Adrenal gland (tissue), 12 donors: Measurements from ENCODE around the gene ANKRD11. TPM values are rescaled to one million over a fixed set of nuclear protein-coding genes. Genes with fewer than 3 reads are reported as not detected.

Experiments used
- DNase-seq, 7 donors: peaks; one replicate each; pipeline ENCODE4 v3.0.0-alpha.2; 2019 to 2020
- H3K27ac ChIP-seq, 5 donors: fragments of 200-600 bp; sonication (generic) in 4 of 5; 1 replicate in 3 of 5; 2 replicates in 2 of 5; pipeline versions ENCODE4 v1.5.1 to v1.8.0; 2016 to 2020; ENCODE audit warnings: mild to moderate bottlenecking in 1 of 5
- H3K27me3 ChIP-seq: fragments of 200-600 bp; 2 replicates; pipeline ENCODE4 v1.8.0; 2021
- H3K36me3 ChIP-seq, 2 donors: fragments of 200-600 bp; replicated peaks in 1 of 2; 1 replicate in 1 of 2; 2 replicates in 1 of 2; pipeline versions ENCODE4 v1.5.1 to v1.8.0; 2018 to 2022
- H3K4me1 ChIP-seq, 2 donors: fragments of 200-600 bp; replicated peaks in 1 of 2; 1 replicate in 1 of 2; 2 replicates in 1 of 2; pipeline versions ENCODE4 v1.5.1 to v1.8.0; 2018 to 2021
- H3K4me3 ChIP-seq, 4 donors: fragments of 200-600 bp; sonication (generic) in 3 of 4; one replicate each; pipeline ENCODE4 v1.5.1; 2016 to 2018
- H3K9me3 ChIP-seq, 3 donors: fragments of 200-600 bp; sonication (generic) in 1 of 3; replicated peaks in 1 of 3; 1 replicate in 2 of 3; 2 replicates in 1 of 3; pipeline versions ENCODE4 v1.5.1 to v1.8.0; 2016 to 2021
- CTCF ChIP-seq, 6 experiments: fragments of 450-650 bp in 4 of 6; fragments of 200-600 bp in 2 of 6; sonication (generic) in 1 of 6; IDR thresholded peaks; 1 replicate in 5 of 6; 2 replicates in 1 of 6; pipeline versions ENCODE4 v1.5.1 to v1.8.0; 2016 to 2021; ENCODE audit warnings: antibody characterized with exemption in 6 of 6, mild to moderate bottlenecking in 2 of 6, moderate library complexity in 1 of 6
- POLR2A ChIP-seq, 2 donors: fragments of 450-650 bp; IDR thresholded peaks; one replicate each; pipeline ENCODE4 v1.6.1; 2017; ENCODE audit warnings: antibody characterized with exemption in 2 of 2, mild to moderate bottlenecking in 2 of 2, moderate library complexity in 1 of 2
- WGBS, 4 donors: extraction: QIAGEN DNeasy Blood & Tissue Kit in 2 of 4; methylation state at CpG; one replicate each; pipeline versions ENCODE4 v1.1.5 to v1.1.7; 2013 to 2017; 5-methylcytosine and 5-hydroxymethylcytosine counted together
- intact Hi-C, 2 donors: fragments of 100-400 bp; cut with DNase I; formaldehyde crosslinking; loops; one replicate each; pipeline versions ENCODE4 v1.14.1 to v1.15.0; 2022 to 2023
- polyA plus RNA-seq, 3 donors: library from polyadenylated mRNA; stranded (reverse); fragments of 200-250 nt in 2 of 3; fragments of 350-450 nt in 1 of 3; fragmentation: Illumina TruSeq in 1 of 3; extraction: RNeasy Lipid Tissue Mini Kit (QIAGEN cat#74804) in 1 of 3; gene quantifications; one replicate each; pipeline ENCODE4 v1.2.3, GENCODE V29; 2013 to 2014
- total RNA-seq, 9 donors: library from RNA; depleted of rRNA in 4 of 9; stranded (reverse); fragments of >200 nt in 4 of 9; fragments of 120-200 nt in 1 of 9; fragmentation: NEBNext Ultra II Directional in 1 of 9; extraction: Animal tissue kit (Norgen Biotek cat#: 25700) in 1 of 9; gene quantifications; one replicate each; pipeline versions ENCODE4 v1.1.0 to v1.2.4, GENCODE V29; 2013 to 2023
- donor health status: healthy with polysubstance abuse.
- donor health status: Bipolar disorder and iron deficiency.
- donor health status: DM: yes; HTN: yes; CAD: no.
- donor health status: DM: no; HTN: no; CAD: no.
- donor health status: DM: no; HTN: no; CAD: no.
- donor health status: DM: yes; HTN: yes; CAD: no.

ANKRD11 gene
- total and polyA plus RNA-seq, 12 donors, result 29.7 to 127 (median 80.1) TPM

- peak in 3 of 7 donors; percentile 33 to 69 (median 43) for DNase-seq
- 80 to 90% (median 86%) methylated on average over 26 to 32 of the region's 32 CpGs for WGBS, 4 donors
- H3K27me3 ChIP-seq, result no peaks in the 10 kb centered on the region
- H3K4me1 ChIP-seq, result no peaks in the 10 kb centered on the region
- H3K9me3 ChIP-seq, result no peaks in the 10 kb centered on the region
- TF ChIP-seq POLR2A (IDR thresholded peaks at IDR 0.05) (no peak), CTCF (IDR thresholded peaks at IDR 0.05) (no peak)
- intact Hi-C loops, result no loop called here
- H3K4me3 ChIP-seq, result no peak overlapping the region
- peaks cover 0 to 77% of the 10 kb centered on the region in 2 donors for H3K36me3 ChIP-seq
- H3K27ac ChIP-seq, result peak overlapping the region in 1 of 5 donors; percentile 36
Measured at GRCh38 chr16:89523680-89524344, 33.5 kb upstream of the ANKRD11 start.

GRCh38 chr16:89522287-89522686 is 31.9 kb upstream of the ANKRD11 start:
- no peak for DNase-seq
- Histone ChIP-seq H3K4me3 (no peak overlapping the region), H3K27ac (no peak overlapping the region), H3K4me1 (no peaks in the 10 kb centered on the region), H3K36me3 (peaks cover 0 to 81% of the 10 kb centered on the region in 2 donors), H3K27me3 (no peaks in the 10 kb centered on the region), H3K9me3 (no peaks in the 10 kb centered on the region)
- TF ChIP-seq CTCF (IDR thresholded peaks at IDR 0.05), result no peak
- no peak for TF ChIP-seq POLR2A (IDR thresholded peaks at IDR 0.05)
- intact Hi-C loops, result no loop called here
- WGBS, 4 donors, result 89 to 95% (median 94%) methylated on average over 25 to 31 of the region's 31 CpGs

GRCh38 chr16:89519881-89520280 is 29.5 kb upstream of the ANKRD11 start:
- H3K4me3 ChIP-seq, result no peak overlapping the region
- WGBS, 4 donors, result 82 to 93% (median 86%) methylated on average over 10 to 15 of the region's 15 CpGs
- TF ChIP-seq POLR2A (IDR thresholded peaks at IDR 0.05) (no peak), CTCF (IDR thresholded peaks at IDR 0.05) (no peak)
- H3K4me1 ChIP-seq, result no peaks in the 10 kb centered on the region
- DNase-seq, result no peak
- H3K27me3 ChIP-seq, result no peaks in the 10 kb centered on the region
- no peak overlapping the region for H3K27ac ChIP-seq
- H3K36me3 ChIP-seq, result peaks cover 0 to 78% of the 10 kb centered on the region in 2 donors
- no peaks in the 10 kb centered on the region for H3K9me3 ChIP-seq
- intact Hi-C loops, result no loop called here

GRCh38 chr16:89517128-89517527 is 26.8 kb upstream of the ANKRD11 start:
- H3K4me1 ChIP-seq, result no peaks in the 10 kb centered on the region
- intact Hi-C loops, result no loop called here
- peaks cover 0 to 76% of the 10 kb centered on the region in 2 donors for H3K36me3 ChIP-seq
- H3K4me3 ChIP-seq, result no peak overlapping the region
- H3K27ac ChIP-seq, result no peak overlapping the region
- WGBS, 4 donors, result 82 to 94% (median 85%) methylated on average over 9 of the region's 9 CpGs
- TF ChIP-seq POLR2A (IDR thresholded peaks at IDR 0.05) (no peak), CTCF (IDR thresholded peaks at IDR 0.05) (no peak)
- H3K27me3 ChIP-seq, result no peaks in the 10 kb centered on the region
- H3K9me3 ChIP-seq, result no peaks in the 10 kb centered on the region
- DNase-seq, result no peak
